HG03066 (cell line): Measurements from ENCODE around the gene GIPC1.
"Not testable (repeated sequence)": the region's sequence is repeated elsewhere in the genome, so short reads cannot be mapped to it uniquely, and the experiment has no call there.

ENCODE experiments used
- ATAC-seq: cut with Tn5 transposase; IDR thresholded peaks from one replicate; pipeline ENCODE4 v1.9.1; 2021; ENCODE audit warnings: low read depth; ENCODE audit not compliant: unreplicated experiment

GIPC1 gene, protein sequence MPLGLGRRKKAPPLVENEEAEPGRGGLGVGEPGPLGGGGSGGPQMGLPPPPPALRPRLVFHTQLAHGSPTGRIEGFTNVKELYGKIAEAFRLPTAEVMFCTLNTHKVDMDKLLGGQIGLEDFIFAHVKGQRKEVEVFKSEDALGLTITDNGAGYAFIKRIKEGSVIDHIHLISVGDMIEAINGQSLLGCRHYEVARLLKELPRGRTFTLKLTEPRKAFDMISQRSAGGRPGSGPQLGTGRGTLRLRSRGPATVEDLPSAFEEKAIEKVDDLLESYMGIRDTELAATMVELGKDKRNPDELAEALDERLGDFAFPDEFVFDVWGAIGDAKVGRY

DNA sequence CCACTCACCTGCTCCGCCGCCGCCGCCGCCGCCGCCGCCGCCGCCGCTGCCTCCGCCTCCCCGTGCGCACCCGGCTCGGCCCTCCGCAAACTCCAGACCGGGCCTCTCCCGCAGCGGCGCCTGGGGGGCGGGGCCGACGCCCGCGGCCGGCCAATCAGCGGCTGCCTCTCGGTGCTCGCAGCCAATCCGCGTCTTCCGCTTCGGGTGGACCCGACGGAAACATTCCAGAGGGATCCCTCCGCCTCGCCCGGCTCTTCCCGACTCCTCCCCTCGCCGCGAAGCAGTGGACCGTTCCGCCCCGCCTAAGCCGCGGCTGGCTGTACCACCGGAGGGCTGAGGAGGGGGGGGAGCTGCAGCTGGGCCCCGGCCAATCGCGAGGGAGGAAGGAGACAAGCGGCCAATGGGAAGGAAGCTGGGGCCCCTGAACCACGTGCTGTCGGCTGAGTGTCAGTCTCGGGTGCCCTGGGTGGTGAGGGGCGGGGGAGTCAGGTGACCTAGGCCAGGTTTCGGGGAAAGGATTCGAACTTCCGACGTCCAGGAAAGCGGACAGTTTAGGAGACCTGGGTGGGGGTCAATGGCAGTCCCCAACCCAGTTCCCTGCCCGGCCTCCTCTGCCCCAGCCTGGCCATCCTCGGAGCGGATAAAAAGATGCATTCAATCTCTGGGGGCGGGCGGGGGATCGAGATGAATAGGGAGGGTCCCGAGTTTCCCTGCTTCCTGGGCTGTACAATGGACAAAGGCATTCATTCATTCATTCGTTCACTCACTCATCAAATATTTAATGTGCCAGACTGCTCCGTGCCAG, at the start of gene GIPC1:
Gene GIPC1 (minus strand): TSS at position 99 of the 805 bp plus-strand sequence. CDS start 13,151 bp downstream, outside the sequence.
- peak; percentile 58 for ATAC-seq

DNA sequence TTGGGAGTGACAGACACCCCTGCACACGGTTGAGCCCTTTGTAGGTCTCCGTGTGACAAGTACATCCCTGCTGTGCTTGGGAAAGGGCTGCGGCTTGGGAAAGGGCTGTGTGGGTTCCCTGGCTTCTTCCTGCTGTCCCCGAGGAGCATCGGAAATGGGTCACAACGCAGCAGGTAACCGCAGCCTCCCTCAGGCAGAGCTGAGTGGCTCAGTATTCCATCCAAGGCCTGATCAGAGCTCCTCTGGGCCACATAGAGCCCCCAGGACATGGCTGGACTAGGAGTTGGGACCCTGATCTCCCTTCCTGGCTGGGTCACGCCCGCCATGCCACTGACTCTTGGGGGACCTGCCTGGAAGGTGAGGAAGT, 49.8 kb upstream of the GIPC1 start:
- no peak for ATAC-seq

DNA sequence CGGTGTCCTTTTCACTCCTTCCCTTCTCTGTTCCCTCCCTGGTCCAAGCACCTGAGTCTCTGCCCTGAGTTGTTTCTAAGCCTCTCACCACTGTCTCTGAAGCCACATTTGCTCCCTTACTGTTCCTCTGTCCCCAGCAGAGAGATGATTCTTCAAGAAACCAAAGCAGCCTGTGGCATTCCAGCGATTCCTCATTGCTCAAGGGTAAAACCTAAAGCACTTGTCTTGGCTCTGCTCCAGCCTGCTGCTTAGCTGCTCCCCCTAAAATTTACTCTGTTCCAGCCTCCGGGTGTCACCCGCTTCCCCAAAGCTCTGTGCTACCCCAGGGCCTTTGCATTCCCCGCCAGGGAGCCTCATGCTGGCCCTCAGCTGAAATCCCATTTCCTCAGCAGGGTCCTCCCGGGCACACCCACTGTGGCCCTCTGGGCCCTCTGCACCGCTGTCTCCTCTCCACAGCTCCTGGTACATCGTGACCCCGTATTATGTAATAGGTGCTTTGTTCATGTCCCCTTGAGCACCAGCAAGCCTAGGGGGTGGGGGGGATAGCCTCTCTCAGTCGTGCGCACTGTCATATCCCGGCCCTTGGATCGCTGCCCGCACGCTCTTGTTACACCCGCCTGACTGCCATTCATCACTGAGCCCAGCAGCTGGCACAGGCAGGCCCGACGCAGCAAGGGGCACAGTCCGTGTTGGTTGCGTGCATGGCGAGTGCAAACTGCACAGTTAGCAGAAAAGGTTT, 49.2 kb upstream of the GIPC1 start:
- ATAC-seq: no peak

DNA sequence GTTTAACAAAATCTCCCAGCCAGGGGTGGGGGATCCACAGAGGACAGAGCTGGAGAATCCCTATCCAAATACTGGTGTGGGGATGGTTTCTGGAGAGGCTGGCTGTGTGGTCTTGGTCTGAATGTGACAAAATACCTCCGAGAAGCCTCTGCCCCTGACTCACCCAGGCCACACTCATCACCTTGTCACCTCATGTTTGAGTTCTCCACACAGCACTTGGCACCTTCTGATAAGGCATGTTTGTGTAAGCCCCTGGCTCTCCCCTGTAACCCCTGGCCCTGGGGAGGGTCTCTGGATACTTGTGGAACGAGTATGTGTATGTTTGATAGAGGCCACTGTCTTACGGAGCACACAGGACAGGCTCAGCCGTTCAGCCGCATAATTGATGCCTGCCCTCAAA, 48.1 kb upstream of the GIPC1 start:
- ATAC-seq: no peak

DNA sequence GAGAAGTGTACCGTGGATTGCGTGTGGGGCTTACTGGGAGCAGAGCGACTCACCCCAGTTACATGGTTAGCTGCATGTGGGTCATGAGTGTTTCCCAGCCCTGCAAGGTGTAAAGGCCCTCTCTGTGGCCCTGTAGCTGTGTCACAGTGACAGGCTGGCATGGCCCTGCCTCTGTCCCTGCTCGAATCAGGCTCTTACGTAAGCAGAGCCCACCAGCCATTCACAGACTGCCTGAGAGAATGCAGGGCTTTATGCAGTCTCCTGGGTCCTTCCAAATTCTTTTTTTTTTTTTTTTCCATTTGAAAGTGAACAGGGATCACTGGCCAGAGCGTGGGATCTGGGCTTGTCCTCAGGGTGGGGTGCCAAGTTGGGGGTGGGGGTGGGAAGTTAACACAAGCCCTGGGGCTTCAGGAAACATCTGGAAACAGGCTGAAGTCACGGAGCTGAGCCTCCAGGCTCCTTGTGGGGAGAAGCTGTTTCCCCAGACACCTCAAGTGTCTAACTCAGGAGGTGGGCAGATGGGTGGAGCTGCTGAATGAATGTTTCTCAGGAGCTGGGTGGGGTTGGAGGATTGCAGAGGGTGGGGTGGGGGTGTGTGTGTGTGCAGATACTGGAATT, 46.9 kb upstream of the GIPC1 start:
- ATAC-seq: no peak

DNA sequence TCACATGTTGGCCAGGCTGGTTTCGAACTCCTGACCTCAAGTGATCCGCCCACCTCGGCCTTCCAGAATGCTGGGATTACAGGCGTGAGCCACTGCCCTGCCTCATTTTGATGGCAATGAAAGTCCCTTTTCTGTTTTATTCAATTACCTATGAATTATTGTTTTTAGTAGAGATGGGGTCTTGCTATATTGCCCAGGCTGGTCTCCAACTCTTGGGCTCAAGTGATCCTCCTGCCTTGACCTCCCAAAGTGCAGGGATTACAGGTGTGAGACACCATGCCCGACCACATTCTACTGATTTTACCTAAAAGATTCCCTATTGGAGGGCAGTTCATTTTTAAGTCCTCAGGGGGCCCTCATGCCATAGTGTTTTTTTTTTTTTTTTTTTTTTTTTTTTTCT, 46.1 kb upstream of the GIPC1 start:
- not testable (repeated sequence) for ATAC-seq

DNA sequence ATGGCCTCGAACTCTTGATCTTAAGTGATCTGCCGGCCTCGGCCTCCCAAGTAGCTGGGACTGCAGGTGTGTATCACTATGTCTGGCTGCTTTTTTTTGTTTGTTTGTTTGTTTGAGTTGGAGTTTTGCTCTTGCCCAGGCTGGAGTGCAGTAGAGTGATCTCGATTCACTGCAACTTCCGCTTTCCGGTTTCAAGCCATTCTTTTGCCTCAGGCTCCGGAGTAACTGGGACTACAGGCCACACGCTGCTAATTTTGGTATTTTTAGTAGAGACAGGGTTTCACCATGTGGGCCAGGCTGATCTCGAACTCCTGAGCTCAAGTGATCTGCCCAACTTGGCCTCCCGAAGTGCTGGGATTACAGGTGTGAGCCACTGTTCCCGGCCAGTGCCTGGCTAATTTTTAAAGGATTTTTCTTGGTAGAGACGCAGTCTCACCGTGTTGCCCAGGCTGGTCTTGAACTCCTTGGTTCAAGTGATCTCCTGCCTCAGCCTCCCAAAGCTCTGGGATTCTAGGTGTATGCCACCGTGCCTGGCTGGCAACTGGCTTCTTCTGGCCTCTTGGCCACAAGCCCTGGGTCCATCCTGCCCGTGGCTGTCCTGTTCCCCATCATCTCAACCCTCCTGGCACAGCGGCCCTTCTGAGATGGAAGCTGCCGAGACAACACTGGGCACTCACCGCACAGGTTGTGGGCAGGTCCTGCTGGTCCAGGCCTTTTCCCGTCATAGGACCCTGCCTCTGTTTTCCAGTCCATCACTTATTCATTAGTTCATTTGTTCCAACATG, 45.0 kb upstream of the GIPC1 start:
- no peak for ATAC-seq

DNA sequence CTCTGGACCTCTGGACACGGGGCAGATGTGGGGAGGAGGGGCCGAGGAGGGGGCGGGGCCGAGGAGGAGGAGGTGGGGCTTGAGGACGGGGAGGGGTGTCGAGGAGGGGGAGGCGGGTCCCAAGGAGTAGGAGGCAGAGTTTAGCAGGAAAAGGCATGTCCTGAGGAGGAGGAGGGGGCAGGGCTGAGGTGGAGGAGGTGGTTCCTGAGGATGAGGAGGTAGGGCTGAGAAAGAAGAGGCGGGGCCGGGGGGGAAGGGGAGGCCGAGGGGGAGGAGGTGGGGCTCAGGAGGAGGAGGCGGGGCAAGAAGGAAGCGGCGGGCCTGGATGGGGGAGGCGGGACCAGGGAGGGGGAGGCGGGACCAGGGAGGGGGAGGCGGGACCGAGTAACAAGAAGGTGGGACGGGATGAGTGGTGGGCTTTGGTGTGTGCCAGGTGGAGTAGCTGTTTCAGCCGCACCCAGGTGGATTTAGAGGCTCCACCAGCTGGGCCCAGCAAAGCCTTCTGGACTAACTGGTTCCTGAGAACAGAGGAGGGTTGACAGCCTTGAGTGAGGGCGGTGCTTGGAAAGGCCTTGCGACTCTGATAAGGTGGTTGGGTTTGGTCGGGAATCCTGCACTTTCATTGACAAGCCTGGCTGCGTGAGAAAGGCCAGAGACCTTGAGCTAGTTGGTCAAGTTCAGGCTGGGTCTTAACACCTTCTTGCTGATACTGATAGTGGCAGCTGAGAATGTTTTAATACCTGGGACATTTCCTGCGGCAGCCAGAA, 41.2 kb upstream of the GIPC1 start:
- ATAC-seq: no peak

DNA sequence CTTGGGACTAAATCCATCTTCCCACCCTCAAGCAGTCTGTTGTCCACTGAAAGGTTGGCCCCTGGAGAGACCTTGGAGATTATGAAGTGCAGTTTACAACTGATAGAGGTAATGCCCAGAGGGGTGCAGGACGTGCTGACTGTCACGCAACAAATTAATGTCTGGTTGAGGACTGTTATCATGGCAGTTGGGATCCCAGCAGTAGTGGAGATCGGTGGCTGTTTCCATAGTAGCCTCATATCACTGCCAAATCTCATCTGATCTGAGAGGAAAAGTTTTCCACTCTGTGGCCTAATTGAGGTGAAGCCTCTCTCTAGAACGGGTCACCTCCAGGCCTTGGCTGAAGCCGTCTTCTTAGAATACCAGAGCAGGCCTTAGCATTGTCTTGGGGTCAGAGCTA, 37.5 kb upstream of the GIPC1 start:
- no peak for ATAC-seq

DNA sequence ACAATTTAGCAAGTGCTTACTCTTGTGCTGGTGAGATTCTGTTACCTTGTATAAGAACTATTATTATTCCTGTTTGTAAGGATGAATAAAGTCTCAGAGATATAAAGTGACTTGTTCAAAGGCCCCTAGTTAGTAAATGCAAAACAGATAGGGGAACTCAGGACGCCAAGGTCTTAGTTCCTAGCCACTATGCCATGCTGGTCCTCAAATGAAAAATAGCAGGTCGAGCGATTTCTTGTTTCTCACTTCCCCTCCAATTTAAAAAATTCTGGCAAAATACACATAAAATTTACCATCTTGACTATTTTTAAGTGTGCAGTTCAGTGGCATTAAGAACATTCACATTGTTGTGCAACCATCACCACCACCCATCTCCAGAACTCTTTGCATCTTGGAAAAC, 34.6 kb upstream of the GIPC1 start:
- no peak for ATAC-seq

DNA sequence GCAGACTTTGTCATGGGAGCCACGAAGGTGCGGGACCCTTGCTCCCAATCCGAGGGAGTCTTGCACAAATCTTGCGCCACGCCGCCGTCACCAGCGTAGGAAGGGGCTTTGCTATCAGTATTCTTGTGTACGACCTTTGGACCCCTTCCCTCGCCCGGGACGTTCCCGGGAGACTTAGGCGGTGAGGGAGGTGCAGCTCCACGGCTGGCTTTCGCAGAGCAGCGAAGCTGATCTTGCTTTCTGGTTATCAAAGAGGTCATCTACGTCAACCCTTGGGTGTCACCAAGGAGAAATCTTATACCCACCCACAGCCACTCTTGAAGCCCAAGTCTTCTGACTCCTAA, 34.0 kb upstream of the GIPC1 start:
- no peak for ATAC-seq

DNA sequence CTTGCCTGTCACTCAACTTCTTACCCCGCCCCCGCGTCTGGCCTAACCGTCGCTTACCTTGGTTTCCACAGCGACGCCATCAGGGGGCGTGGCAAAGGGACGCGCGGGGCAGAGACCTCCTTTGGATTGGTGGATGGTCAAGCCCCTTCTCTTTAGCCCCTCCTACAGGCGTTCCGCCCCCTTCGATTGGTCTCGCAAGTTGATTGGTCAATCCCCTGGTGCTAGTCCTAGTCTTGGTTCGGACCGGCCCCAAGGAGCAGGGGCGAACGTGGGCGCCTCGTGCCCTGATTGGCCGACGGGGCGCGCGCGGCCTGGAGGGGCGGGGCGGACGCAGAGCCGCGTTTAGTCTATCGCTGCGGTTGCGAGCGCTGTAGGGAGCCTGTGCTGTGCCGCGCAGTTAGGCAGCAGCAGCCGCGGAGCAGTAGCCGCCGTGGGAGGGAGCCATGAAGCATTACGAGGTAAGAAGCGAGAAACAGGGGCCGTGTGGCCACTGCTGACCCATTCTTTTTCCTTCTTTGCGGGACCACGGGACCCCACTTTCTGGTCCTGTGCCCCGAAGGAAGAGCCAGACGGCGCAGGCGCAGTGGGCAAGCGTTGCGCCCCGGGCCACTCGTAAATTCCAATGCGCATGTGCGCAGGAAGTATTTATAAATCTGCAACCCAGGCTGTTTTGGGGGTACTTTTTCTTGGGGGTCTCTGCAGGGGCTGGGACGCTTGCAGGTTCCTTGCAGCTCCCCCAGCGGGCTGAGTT, 33.5 kb upstream of the GIPC1 start, which contains the start of gene TECR:
Gene TECR (plus strand): TSS at position 341 of the 751 bp plus-strand sequence. CDS start 103 bp downstream, at position 444.
- ATAC-seq: peak; percentile 94

DNA sequence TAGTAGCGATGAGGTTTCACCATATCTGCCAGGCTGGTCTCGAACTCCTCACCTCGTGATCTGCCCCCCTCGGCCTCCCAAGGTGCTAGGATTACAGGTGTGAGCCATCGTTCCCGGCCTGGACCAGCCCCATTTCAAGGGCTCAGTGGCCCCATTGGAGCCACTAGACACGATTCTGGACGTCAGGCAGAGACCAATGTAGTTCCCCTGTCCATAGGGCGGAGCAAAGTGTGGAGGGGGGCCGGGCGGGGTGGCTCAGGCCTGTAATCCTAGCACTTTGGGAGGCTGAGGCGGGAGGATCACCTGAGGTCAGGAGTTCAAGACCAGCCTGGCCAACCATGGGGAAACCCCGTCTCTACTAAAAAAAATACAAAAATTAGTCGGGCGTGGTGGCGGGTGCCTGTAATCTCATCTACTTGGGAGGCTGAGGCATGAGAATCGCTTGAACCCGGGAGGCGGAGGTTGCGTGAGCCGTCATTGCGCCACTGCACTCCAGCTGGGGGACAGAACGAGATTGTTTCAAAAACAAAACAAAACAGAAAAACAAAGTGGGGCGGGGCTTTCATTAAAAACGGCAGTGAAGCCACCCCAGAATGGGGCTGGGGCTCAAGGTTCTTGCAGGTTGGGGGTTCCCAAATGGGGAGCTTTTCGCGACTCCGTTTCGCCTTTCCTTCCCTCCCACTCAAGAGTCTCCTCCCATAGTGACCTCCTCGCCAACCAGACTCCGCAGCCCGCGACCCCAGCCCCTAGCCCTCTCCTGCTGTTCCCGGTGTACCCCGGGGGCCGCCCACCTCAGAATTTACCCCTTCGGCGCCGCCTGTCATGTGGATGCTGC, 32.7 kb upstream of the GIPC1 start:
- no peak for ATAC-seq

DNA sequence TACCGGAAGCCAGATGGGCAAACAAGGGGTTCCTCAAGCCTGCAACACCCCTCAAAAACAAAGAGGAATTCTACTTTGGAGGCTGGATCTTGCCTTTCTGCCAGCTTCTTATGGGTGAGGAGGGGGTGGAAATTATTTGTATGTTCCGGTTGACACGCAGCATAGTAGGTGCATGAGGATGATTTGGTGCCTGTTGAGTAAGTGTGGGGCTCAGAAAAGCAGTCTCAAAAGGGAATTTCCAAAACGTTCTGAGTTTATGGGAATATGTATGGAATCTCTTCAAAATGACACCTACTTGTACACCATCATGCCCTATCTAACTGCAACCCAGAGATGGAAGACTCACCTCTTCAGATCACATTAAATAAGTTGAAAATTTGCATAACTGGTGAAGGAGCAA, 30.5 kb upstream of the GIPC1 start:
- no peak for ATAC-seq

DNA sequence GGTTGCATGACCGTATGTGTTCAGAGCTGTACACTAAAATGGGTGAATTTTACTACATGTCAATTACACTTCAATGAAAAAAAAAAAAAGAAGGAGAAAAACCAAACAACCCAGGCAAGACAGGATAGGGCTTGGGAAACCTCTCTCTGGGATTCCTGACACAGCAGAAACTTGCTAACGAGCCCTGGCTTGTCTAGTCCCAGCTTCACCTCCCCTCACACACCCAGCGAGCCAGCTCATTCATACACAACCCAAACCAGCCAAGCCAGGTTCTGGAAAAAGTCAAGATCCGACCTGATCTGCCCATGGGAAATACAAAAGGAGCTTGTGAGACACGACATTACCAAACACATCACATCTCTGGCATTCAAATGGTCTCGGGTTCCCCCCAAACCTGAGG, 29.8 kb upstream of the GIPC1 start:
- no peak for ATAC-seq

DNA sequence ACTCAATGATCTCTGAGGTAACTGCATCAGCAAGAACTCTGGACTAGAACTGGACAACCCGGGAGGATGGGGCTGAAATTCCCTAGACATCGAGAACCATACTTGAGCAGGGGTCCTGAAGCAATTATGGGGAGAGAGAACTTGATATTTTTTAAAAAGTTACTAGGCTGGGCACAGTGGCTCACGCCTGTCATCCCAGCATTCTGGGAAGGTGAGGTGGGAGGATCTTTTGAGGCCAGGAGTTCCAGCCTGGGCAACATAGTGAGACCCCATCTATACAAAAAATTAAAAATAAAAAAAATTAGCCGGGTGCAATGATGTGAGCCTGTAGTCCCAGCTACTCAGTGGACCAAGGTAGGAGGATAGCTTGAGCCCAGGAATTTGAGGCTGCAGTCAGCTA, 24.6 kb upstream of the GIPC1 start:
- ATAC-seq: no peak

DNA sequence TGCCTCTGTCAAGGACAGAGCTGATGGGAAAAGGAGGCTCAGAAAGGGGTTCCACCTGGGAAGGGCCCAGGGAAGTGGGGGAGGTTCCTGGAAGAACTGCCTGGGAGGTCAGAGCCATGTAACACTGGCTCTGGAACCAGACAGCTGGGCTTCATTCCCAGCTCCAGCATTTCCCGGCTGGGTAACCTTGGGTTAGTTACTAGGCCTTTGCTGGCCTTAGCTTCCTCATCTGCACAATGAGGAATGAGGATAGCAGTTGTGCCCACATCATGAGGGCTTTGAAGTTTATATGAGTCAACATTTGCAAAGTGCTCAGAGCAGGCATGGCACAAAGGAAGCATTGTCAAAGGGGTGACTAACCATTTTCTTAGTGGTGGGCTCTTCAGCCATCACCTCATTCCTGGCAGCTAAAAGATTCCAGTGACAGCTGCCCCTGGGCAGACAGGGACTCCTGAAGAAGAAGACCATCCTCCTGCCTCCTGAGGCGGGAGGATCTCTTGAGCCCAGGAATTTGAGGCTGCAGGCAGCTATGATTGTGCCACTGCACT, 24.0 kb upstream of the GIPC1 start:
- no peak for ATAC-seq
